ENCODE measurements around the gene NSD2.

NSD2 gene

GRCh38 chr4:1864076-1865008 is 6.9 kb upstream of the NSD2 start:
- DNase-seq, result no peak

GRCh38 chr4:1866189-1866661 is 5.0 kb upstream of the NSD2 start:
- no peak for DNase-seq

GRCh38 chr4:1868293-1868692 is 2.9 kb upstream of the NSD2 start:
- no peak for DNase-seq

- DNase-seq, result no peak
Measured at GRCh38 chr4:1868912-1869311, 2.3 kb upstream of the NSD2 start.

GRCh38 chr4:1869530-1870327 is 1.5 kb upstream of the NSD2 start:
- no peak for DNase-seq

- peak; percentile 70 for DNase-seq
Measured at GRCh38 chr4:1870328-1870577, 940 bp upstream of the NSD2 start.

- no peak for DNase-seq
Measured at GRCh38 chr4:1871471-1872021, 353 bp downstream of the NSD2 start.

- no peak for DNase-seq
Measured at GRCh38 chr4:1872870-1873269, 1.7 kb downstream of the NSD2 start.

- DNase-seq, result no peak
Measured at GRCh38 chr4:1873291-1873690, 2.1 kb downstream of the NSD2 start.

GRCh38 chr4:1873776-1874175 is 2.6 kb downstream of the NSD2 start:
- DNase-seq, result no peak

- no peak for DNase-seq
Measured at GRCh38 chr4:1874201-1874600, 3.0 kb downstream of the NSD2 start.

GRCh38 chr4:1879485-1879884 is 8.3 kb downstream of the NSD2 start:
- DNase-seq, result no peak

- no peak for DNase-seq
Measured at GRCh38 chr4:1880332-1880731, 9.1 kb downstream of the NSD2 start.

GRCh38 chr4:1882850-1883271 is 11.7 kb downstream of the NSD2 start:
- no peak for DNase-seq

GRCh38 chr4:1883583-1883982 is 12.4 kb downstream of the NSD2 start:
- no peak for DNase-seq

GRCh38 chr4:1885414-1885813 is 14.2 kb downstream of the NSD2 start:
- no peak for DNase-seq

GRCh38 chr4:1887052-1887451 is 15.9 kb downstream of the NSD2 start:
- DNase-seq, result no peak

GRCh38 chr4:1890979-1891570 is 19.9 kb downstream of the NSD2 start:
- no peak for DNase-seq

- DNase-seq, result no peak
Measured at GRCh38 chr4:1895971-1896657, 24.9 kb downstream of the NSD2 start.

GRCh38 chr4:1896658-1896991 is 25.4 kb downstream of the NSD2 start:
- DNase-seq, result no peak

- no peak for DNase-seq
Measured at GRCh38 chr4:1898007-1898406, 26.8 kb downstream of the NSD2 start.

- DNase-seq, result no peak
Measured at GRCh38 chr4:1898681-1899080, 27.5 kb downstream of the NSD2 start.

Measured in NCI-H1105 treated with DMSO at 0.1 percent for 48 hours (cell line).